Stimulated activated CD8-positive, alpha-beta memory T cell treated with anti-CD3 and anti-CD28 coated beads, Interleukin-2, amount 100 ng/mL, for 48 hours (primary cell): ENCODE data around the gene SLBP.
"Not testable (repeated sequence)": the region's sequence is repeated elsewhere in the genome, so short reads cannot be mapped to it uniquely, and the experiment has no call there.

Experiments
- DNase-seq, 2 donors: peaks; one replicate each; pipeline ENCODE4 v3.0.0-alpha.2; 2020; ENCODE audit warnings: low read depth in 2 of 2

The SLBP gene

DNA sequence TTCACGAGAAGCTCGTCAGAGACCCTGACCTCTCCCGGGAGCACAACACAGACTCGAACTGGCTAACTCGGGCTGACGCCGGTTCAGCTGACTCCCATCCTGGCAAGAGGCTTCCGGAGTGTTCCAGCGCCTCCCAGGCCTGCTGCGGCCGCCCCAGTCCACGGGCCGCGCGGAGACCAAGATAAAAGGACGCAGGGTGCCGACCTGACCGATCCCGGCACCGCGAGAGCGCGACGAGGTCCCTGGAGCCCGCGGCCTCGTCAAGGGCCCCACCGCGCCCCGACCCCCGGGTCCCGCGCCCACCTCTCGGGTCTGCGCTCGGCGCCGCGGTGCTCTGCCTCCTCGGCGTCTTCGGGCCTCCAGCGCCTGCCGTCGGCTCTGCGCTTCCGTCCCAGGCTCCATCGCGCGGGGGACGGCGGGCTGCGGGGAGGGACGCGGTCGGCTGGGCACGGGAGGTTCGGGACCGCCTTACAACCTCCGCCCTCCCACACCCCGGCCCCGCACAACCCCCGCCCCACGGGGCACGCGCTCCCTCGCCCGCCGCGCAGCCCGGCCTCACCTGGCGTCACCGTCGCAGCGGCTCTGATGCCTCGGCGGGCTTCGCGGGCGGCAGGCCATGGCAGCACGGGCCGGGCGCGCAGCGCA, 426 bp downstream of the SLBP start:
- DNase-seq: no peak

- DNase-seq: no peak
Measured at GRCh38 chr4:1711055-1711570, 1.0 kb downstream of the SLBP start.

- no peak for DNase-seq
Measured at GRCh38 chr4:1708581-1708980, 3.5 kb downstream of the SLBP start.

DNA sequence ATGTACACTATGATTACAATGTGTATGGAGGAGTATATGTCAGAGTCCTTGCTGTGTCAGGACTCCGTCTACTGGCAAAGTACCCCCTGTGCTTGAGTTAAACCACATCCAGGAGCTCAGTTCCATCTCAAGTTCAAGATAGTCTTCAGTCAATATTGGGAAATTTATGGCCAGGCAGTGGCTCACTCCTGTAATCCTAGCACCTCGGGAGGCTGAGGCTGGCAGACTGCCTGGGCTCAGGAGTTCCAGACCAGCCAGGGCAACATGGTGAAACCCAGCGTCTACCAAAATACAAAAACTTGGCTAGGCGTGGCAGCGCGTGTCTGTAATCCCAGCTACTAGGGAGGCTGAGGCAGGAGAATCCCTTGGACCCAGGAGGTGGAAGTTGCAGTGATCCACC, 5.8 kb downstream of the SLBP start:
- DNase-seq: no peak

DNA sequence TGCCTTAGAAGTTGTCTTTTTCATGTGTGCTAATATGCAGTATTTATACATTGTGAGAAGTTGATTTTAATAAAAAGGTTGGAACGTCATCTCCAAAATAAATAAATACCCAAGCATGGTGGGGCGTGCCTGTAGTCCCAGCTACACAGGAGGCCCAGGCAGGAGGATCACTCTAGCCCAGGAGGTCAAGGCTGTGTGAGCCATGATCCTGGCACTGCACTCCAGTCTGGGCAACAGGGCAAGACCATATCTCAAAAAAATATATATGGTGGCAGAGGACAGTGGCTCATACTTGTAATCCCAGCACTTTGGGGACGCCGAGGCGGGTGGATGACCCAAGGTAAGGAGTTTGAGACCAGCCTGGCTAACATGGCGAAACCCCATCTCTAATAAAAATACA, 6.4 kb downstream of the SLBP start:
- no peak for DNase-seq

DNA sequence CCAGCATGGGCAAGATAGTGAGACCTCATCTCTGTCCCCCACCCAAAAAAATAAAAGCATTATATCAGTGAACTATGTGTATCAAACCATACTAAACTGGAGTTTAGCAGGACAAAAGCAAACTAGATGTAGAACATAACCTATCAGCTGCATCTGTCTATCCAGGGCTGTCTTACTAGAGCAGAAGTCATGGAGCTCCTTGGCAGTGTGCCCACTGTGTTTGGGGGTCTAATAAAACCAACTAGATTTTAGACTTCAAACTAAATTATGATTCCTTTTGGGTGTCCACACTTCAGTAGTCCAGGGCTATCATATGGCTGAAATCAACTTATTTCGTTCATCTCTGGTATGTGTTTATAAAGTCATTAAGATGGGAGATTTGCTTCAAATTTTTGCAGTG, 8.3 kb downstream of the SLBP start:
- DNase-seq: no peak

- not testable (repeated sequence) for DNase-seq
Measured at GRCh38 chr4:1701671-1702070, 10.4 kb downstream of the SLBP start.

GRCh38 chr4:1695913-1696312, 16.2 kb downstream of the SLBP start:
- no peak for DNase-seq

DNA sequence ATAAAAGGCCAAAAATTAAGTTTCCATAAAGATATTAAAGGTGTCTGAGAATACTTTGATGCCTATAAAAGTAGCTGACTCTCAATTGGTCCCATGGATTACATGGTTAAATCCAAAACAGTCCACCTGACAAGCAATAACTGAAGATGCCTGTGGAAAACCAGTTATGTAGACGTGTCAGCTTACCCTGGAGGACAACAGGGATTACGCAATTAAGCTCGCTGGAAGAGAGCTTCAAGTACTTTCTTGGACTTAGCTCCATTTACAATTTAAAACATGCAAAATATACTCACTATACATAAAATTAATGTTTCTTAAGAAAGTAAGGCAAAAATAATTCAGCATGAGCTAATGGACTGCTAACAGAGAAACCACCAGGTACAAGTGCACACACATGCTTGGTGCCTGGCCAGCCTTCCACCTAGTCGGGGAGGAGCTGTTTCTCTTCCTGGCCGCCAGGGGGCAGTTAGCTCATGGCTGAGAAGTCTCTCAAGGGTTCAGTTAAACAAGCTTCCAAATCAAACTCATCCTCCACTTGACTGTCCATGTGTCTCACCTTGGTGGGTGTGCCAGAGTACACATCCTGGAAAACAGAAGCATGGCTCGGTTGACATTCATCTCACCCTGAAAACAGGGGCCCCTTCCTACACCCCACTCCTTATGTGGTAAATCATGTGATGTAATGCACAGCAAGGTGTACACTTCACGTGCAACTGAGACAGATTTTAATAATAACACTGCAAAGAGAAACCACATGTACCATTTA, 18.8 kb downstream of the SLBP start:
- DNase-seq: peak; percentile 52 to 60

GRCh38 chr4:1691737-1692373, 20.3 kb downstream of the SLBP start:
- DNase-seq: no peak

DNA sequence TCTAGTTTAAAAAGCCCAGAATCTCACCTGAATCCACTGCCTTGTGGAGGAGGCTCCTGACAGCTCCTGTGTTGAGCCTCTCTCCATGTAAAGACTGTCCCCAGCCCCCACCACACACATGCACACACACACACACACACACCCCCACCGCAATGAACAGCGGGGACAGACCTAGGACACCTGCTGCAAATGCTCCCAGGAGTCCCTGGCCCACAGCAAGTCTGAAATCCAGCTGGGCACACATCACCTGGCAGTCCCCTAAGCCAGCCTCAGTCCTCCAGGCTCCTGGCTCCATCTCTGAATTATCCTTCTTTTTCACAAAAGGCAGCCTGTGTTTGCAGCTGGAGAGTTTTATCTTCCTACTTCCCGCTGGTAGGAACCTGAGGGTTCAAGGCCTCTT, 21.4 kb downstream of the SLBP start:
- no peak for DNase-seq

- no peak for DNase-seq
Measured at GRCh38 chr4:1686440-1687036, 25.6 kb downstream of the SLBP start.

- DNase-seq: no peak
Measured at GRCh38 chr4:1685235-1686150, 26.6 kb downstream of the SLBP start.

- peak in 1 of 2 donors; percentile 93 for DNase-seq
Measured at GRCh38 chr4:1684506-1685234, 27.4 kb downstream of the SLBP start.

DNA sequence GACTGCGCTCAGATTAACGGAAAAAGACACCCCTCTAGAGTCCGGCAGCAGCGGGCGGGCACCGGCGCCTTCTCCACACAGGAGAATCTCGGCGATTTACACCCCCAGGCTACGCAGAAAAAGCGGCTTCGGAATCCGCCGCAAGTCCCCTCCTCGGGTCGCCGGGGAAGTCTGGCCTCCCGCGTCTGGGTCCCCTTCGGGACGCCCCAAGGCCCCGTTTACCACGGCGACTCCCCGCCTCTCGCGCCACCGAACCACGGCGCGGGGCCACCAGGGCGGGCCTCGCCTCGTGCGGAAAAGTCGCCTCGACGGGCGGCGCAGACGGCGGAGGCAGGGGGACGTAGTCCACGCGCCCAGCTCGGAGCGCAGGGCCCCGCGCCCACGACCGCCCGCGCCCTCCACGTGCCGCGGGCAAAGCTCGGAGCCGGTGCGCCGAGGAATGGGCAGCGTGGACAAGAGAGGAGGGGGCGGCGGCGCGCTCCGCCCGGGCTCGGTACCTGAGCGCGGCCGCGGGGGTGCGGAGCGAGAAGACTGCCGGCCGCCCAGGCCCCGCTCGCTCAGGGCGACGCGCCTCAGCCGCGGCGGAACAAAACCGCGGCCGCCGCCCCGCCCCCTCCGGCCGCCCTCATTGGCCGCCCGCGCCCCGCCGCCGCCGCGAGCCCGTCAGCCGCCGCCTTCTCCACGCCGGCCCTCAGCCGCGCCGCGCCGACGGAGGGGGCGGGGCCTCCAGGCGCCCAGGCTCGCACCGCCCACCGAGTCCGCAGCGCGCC, 28.2 kb downstream of the SLBP start, which contains the start of gene FAM53A:
TSS of gene FAM53A (minus strand) at position 578 of the 770 bp plus-strand sequence. CDS start 15,572 bp downstream, outside the sequence.
- DNase-seq: peak in 1 of 2 donors; percentile 95

- no peak for DNase-seq
Measured at GRCh38 chr4:1683261-1683735, 28.8 kb downstream of the SLBP start.

- DNase-seq: no peak
Measured at GRCh38 chr4:1682860-1683259, 29.3 kb downstream of the SLBP start.

GRCh38 chr4:1678244-1678643, 33.9 kb downstream of the SLBP start:
- DNase-seq: no peak
